Pulmonary artery endothelial cell (primary cell): ENCODE measurements around the gene DMAC2. TPM values are rescaled to one million over a fixed set of nuclear protein-coding genes. Genes with fewer than 3 reads are reported as not detected.
A peak's percentile ranks its signal among the peaks of the same experiment; 100 is the strongest.
"Not testable (repeated sequence)": the region's sequence is repeated elsewhere in the genome, so short reads cannot be mapped to it uniquely, and the experiment has no call there.

Experiments
- DNase-seq: peaks from one replicate; pipeline ENCODE4 v3.0.0-alpha.2; 2011; ENCODE audit warnings: low read depth, low spot score
- total RNA-seq: library from RNA; depleted of rRNA; stranded (reverse); fragments of >200 nt; gene quantifications from 2 replicates; pipeline ENCODE4 v1.2.3, GENCODE V29; 2014

Gene DMAC2
- total RNA-seq, 1 donor from 2014 or later: 54.1 TPM

- no peak for DNase-seq
Measured at GRCh38 chr19:41399525-41399924, 40.2 kb downstream of the DMAC2 start.

DNA sequence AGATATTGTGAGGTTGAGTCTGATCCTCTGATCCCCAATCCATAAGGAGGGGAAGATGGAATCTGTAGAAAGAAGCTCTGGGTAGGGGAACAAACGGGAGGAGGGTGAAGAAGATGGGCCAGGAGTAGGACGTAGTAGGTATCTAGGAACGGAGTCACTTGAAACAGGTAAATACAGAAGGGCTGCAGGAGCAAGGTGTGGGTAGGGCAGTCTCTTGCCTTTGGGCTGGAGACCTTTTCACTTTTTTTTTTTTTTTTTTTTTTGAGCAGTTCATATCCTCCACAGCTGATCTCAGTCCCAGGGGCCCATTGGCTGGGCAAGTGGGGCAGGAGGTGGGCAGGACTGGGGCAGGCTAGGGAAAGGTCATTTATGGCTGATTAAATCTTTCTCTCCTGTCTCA is 40.6 kb downstream of the DMAC2 start:
- DNase-seq: no peak

DNA sequence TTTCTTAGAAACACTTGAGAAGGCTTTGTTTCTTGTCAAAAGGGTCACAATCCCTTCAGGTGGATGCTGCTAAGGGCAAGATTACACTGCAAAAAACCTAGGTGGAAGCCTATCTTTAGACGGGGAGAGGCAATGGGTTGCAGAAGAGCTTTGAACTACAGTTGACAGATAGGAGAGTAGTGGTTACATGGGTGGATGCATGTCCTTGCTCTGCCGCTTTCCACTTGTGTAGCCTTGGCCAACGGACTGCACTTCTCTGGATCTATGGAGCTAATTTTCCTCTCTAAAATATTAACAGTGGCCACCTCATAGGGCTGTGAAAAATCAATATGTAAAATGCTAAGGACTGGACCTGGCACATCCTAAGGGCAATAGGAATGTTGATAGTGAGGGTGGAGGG is 41.1 kb downstream of the DMAC2 start:
- no peak for DNase-seq

GRCh38 chr19:41398050-41398418 is 41.7 kb downstream of the DMAC2 start:
- DNase-seq: no peak

DNA sequence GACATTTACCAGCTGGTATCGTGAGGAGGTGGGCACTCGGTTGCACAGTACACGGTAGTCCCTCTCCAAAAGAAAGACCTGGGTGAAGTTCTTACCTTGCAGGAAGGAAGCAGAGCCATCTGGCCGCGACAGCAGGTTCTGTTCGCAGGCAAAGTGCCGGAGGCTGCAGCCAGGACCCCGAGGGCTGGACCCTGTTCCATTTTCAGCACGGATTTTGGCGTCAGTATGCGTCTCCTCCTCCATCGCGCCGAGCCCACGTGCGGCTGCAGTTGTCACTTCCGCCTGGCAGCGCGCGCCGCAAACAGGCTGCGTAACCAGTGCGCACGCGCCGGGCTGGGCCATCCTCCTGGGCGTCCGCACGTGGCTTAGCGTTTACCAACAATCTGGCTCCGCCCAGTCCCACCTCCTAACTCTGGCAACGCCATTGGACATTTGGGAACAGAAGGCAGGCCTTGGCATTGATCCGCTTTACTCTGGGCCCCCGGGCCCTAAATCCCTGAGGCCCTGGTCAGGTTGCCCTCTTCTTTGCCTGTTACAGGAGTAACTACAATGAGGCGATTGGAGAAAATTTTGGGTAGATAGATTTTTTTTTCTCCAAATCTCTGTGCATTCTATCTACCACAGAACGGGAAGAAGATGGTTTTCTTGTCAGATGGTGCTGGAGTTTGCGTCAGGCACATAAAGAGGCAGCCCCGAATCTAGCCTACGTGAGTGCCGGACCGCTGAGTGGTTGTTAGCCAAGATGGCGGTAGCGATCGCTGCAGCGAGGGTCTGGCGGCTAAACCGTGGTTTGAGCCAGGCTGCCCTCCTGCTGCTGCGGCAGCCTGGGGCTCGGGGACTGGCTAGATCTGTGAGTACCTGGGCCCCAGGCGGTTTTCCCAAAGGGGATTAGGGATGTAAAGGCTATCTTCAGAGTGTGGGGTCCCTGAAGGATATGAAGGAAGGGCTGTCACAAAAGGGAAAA is 42.3 kb downstream of the DMAC2 start, which contains the start of the genes BCKDHA and EXOSC5:
Gene BCKDHA, plus strand, starts transcription at position 733 of the 964 bp plus-strand sequence. Its CDS starts 10 bp downstream, at position 743.
Gene EXOSC5, minus strand, starts transcription at position 274 of the 964 bp plus-strand sequence. Its CDS starts 31 bp downstream, at position 243.
- DNase-seq: peak; percentile 99

- DNase-seq: no peak
Measured at GRCh38 chr19:41395355-41395754, 44.4 kb downstream of the DMAC2 start.

GRCh38 chr19:41392775-41393174 is 46.9 kb downstream of the DMAC2 start:
- no peak for DNase-seq

DNA sequence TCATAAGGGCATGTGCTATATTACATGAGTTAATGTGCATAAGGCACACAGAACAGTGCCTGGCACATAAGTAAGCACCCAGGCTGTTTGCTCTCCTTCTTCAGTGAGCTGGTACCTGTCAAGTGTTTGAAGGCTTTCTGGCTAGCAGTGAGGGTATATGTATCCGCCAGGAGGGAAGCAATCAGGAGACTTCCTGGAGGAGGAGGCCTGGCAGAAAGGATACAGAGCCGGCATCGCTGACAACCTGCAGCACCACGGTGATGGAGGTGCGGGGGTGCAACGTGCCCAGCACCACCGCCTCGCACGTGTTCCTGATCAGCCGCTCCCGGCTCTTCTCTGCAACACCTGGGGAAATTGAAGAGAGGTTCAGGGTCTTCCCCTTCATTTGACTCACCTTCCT is 48.1 kb downstream of the DMAC2 start:
- DNase-seq: no peak

- DNase-seq: no peak
Measured at GRCh38 chr19:41386442-41386841, 53.3 kb downstream of the DMAC2 start.

DNA sequence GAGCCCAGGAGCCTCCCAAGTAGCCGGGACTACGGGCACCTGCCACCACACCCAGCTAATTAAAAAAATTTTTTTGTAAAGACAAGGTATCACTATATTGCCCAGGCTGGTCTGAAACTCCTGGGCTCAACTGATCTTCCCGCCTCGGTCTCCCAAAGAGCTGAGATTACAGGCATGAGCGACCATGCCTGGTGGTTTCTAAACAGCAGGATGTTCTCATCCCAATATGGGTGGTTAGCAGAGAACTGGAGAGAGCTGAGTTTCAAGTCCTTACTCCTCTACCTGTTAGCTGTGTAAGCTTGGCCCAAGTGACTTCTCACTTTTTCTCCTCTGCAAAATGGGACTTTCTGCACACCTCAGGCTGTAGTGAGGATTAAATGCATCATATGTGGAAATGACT is 55.4 kb downstream of the DMAC2 start:
- no peak for DNase-seq

DNA sequence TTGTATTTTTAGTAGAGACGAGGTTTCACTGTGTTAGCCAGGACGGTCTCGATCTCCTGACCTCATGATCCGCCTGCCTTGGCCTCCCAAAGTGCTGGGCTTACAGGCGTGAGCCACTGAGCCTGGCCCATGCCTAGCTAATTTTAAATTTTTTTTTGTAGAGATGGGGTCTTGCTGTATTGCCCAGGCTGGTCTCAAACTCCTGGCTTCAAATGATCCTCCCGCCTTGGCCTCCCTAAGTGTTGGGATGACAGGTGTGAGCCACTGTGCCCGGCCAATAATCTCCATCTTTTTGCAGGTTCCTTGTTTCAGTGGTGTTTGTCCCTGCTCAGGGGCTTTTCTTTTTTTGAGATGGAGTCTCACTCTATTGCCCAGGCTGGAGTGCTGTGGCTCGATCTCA is 58.2 kb downstream of the DMAC2 start:
- DNase-seq: not testable (repeated sequence)

Other genes with a start within 250 kb of the DMAC2 start
- under 0.01 and 0.32 TPM in 2 replicates for gene CYP2S1, start 246.7 kb downstream of the DMAC2 start, total RNA-seq
- 177 and 238 TPM in 2 replicates for gene AXL, start 220.7 kb downstream of the DMAC2 start, total RNA-seq
- 76.9 and 85.7 TPM in 2 replicates for gene HNRNPUL1, start 175.5 kb downstream of the DMAC2 start, total RNA-seq
- gene CCDC97, start 129.7 kb downstream of the DMAC2 start, total RNA-seq: 6.1 and 9.1 TPM in 2 replicates
- gene TGFB1, start 86.0 kb downstream of the DMAC2 start, total RNA-seq: 18.2 and 18.9 TPM in 2 replicates
- gene B9D2, start 75.8 kb downstream of the DMAC2 start, total RNA-seq: 7.4 and 10.4 TPM in 2 replicates
- 5.2 and 8.1 TPM in 2 replicates for gene TMEM91, start 63.4 kb downstream of the DMAC2 start, total RNA-seq
- 15.7 and 16.2 TPM in 2 replicates for gene EXOSC5, start 42.6 kb downstream of the DMAC2 start, total RNA-seq
- 33.8 and 74.5 TPM in 2 replicates for gene BCKDHA, start 42.1 kb downstream of the DMAC2 start, total RNA-seq
- 2.1 and 2.7 TPM in 2 replicates for gene B3GNT8, start 12.5 kb downstream of the DMAC2 start, total RNA-seq
- not detected in 2 replicates for gene ERICH4, start 3.2 kb upstream of the DMAC2 start, total RNA-seq
- gene CEACAM21, start 136.3 kb upstream of the DMAC2 start, total RNA-seq: 0.11 and 0.73 TPM in 2 replicates
- not detected in 2 replicates for gene CEACAM4, start 187.2 kb upstream of the DMAC2 start, total RNA-seq
- not detected in 2 replicates for gene CEACAM7, start 248.4 kb upstream of the DMAC2 start, total RNA-seq